Measurements from ENCODE around the gene TBXAS1. TPM values are rescaled to one million over a fixed set of nuclear protein-coding genes. Genes with fewer than 3 reads are reported as not detected.

Gene TBXAS1
- total and polyA plus RNA-seq, 2 of the 8 experiments (the other 6 are each of a cell fraction or from before 2014, with no cell fraction given) = 0.86 to 2.1 TPM

GRCh38 chr7:139871331-139871730, 42.3 kb downstream of the TBXAS1 start (continued):
- no peak for TF ChIP-seq JUN (IDR thresholded peaks at IDR 0.05; ENCODE audit: low read depth, low read length)

Measured in H1 (cell line).